GM11168 (cell line): ENCODE measurements around the gene CHRNB2.

Experiments used
- in situ Hi-C: fragments of 300-500 bp; cut with MboI; formaldehyde crosslinking; loops from one replicate; pipeline ENCODE4 v1.12.0; 2022; ENCODE audit warnings: low sequenced_read_pairs; ENCODE audit not compliant: unreplicated experiment

CHRNB2 gene

GRCh38 chr1:154627257-154628120, 59.9 kb downstream of the CHRNB2 start:
- in situ Hi-C loops = no loop called here

- in situ Hi-C loops = no loop called here
Measured at GRCh38 chr1:154628121-154628405, 60.5 kb downstream of the CHRNB2 start.

DNA sequence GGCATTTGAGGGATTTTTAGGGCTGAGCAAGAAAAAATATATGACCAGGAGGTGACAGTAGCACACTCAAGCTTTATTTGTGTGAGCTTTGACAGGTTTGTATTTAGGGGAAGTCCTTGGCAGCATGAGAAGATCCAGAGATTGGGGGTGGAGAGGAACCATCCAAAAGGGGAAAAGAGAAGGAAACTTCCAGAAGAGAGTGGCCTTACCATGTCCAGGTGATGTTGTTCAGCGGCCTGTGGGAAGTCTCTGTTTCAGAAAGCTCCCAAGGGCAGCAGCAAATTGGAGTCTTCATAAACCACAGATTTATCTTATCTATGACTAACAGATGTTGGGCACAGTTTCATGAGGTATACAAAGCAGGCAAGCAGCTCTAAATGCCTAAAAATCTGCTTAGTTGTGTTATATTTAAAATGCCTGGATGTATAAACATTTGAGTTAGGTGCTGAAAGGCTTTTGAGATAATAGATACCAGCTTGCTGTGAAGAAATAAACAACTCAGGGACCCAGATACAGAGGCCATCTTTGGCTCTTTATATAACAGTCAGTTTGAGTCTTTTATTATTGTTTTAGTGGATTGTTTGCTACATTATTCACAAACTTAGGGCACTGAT, 61.6 kb downstream of the CHRNB2 start:
- in situ Hi-C loops = no loop called here
